Hepatocyte (in vitro differentiated cells): Measurements from ENCODE around the gene LHFPL3.

Source experiments
- EZH2 ChIP-seq: fragments of 200-600 bp; sonication (generic); IDR thresholded peaks from 2 replicates; pipeline ENCODE4 v1.6.1; 2016; ENCODE audit warnings: antibody characterized with exemption, mild to moderate bottlenecking, borderline replicate concordance
- EZH2phosphoT487 ChIP-seq: fragments of 200-600 bp; sonication (generic); IDR thresholded peaks from one replicate; pipeline ENCODE4 v1.6.1; 2018; ENCODE audit warnings: antibody characterized with exemption, mild to moderate bottlenecking, low read depth, moderate library complexity; ENCODE audit not compliant: unreplicated experiment, severe bottlenecking
- TF ChIP-seq, protein P1 (sequence below): fragments of 200-600 bp; sonication (generic); IDR thresholded peaks from 2 replicates; pipeline ENCODE4 v1.5.1; 2016; ENCODE audit warnings: antibody characterized with exemption, mild to moderate bottlenecking; ENCODE audit not compliant: poor library complexity

DNA sequence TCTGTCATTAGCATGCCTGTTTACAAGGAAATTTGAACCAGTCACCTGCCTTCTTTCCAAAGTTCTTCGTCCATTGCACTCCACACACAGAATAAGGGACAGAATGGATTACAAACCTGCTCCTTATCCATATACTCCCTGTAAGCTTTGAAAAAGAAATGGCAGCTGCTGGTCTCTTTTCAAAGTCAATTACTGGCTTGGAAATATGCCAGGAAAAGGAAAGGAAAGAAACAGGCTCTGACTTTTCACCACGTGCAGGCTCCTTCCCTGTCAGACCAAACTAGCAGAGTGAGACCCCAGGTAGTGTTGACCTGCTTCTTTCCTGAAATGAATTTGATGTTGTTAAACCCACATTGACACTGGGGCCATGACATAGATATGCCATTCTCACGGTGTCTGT is 84.5 kb downstream of the LHFPL3 start:
- TF ChIP-seq, protein P1, sequence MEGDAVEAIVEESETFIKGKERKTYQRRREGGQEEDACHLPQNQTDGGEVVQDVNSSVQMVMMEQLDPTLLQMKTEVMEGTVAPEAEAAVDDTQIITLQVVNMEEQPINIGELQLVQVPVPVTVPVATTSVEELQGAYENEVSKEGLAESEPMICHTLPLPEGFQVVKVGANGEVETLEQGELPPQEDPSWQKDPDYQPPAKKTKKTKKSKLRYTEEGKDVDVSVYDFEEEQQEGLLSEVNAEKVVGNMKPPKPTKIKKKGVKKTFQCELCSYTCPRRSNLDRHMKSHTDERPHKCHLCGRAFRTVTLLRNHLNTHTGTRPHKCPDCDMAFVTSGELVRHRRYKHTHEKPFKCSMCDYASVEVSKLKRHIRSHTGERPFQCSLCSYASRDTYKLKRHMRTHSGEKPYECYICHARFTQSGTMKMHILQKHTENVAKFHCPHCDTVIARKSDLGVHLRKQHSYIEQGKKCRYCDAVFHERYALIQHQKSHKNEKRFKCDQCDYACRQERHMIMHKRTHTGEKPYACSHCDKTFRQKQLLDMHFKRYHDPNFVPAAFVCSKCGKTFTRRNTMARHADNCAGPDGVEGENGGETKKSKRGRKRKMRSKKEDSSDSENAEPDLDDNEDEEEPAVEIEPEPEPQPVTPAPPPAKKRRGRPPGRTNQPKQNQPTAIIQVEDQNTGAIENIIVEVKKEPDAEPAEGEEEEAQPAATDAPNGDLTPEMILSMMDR: no peak
- TF ChIP-seq EZH2 (no peak), EZH2phosphoT487 (no peak)
